ENCODE data around the gene OLFML2A.
A peak's percentile ranks its signal among the peaks of the same experiment; 100 is the strongest.

OLFML2A gene

GRCh38 chr9:124858330-124859046 is 81.6 kb downstream of the OLFML2A start:
- no CpG with 5 or more reads among the region's 9 CpGs for WGBS (ENCODE audit: extremely low coverage, insufficient coverage, insufficient read length)
- no peak overlapping the region for H2AFZ ChIP-seq (ENCODE audit: insufficient read depth, low read length, poor library complexity)
- H3K4me1 ChIP-seq (ENCODE audit: control insufficient read depth in 1 of 2, insufficient read depth in 2 of 2, low read length in 2 of 2): peaks cover 7 to 14% of the 10 kb centered on the region in 2 experiments
- H3K36me3 ChIP-seq (ENCODE audit: control insufficient read depth in 1 of 2, insufficient read depth in 2 of 2, low read length in 2 of 2): peaks cover 44 to 50% of the 10 kb centered on the region in 2 experiments
- H3K4me2 ChIP-seq (ENCODE audit: low read length): no peak overlapping the region
- H2BK120ac ChIP-seq (ENCODE audit: insufficient read depth, low read length, poor library complexity): no peak overlapping the region
- no peak overlapping the region for H3K4ac ChIP-seq (ENCODE audit: low read depth, low read length)
- peaks cover 11% of the 10 kb centered on the region for H3K79me1 ChIP-seq (ENCODE audit: low read length)
- H3K9ac ChIP-seq (ENCODE audit: low read length): no peak overlapping the region
- peaks cover 16% of the 10 kb centered on the region for H3K79me2 ChIP-seq (ENCODE audit: control insufficient read depth, insufficient read depth, low read length, poor library complexity)
- H4K91ac ChIP-seq (ENCODE audit: low read depth, low read length): no peak overlapping the region
- no peak for DNase-seq
- H3K4me3 ChIP-seq (ENCODE audit: low read depth, low read length): no peak overlapping the region
- H2BK12ac ChIP-seq (ENCODE audit: low read length): no peak overlapping the region
- no peak overlapping the region for H2AK5ac ChIP-seq (ENCODE audit: low read length)
- H3K23ac ChIP-seq (ENCODE audit: low read length): no peak overlapping the region
- no peak overlapping the region for H3K27ac ChIP-seq (ENCODE audit: low read depth, low read length)
- H4K12ac ChIP-seq (ENCODE audit: low read depth, low read length): no peak overlapping the region
- no peaks in the 10 kb centered on the region for H3K27me3 ChIP-seq (ENCODE audit: insufficient read depth, low read length)
- no peak overlapping the region for H3K18ac ChIP-seq (ENCODE audit: low read length)
- no peak overlapping the region for H2BK5ac ChIP-seq (ENCODE audit: low read depth, low read length, poor library complexity)
- no peak overlapping the region for H3K14ac ChIP-seq (ENCODE audit: low read length)
- no peak overlapping the region for H4K8ac ChIP-seq (ENCODE audit: low read depth, low read length)
- no peaks in the 10 kb centered on the region for H3K9me3 ChIP-seq (ENCODE audit: insufficient read depth, low read depth, low read length)

- no peaks in the 10 kb centered on the region for H3K9me3 ChIP-seq (ENCODE audit: insufficient read depth, low read depth, low read length)
- no peak overlapping the region for H3K4me3 ChIP-seq (ENCODE audit: low read depth, low read length)
Measured at GRCh38 chr9:124859803-124860581, 83.1 kb downstream of the OLFML2A start.

GRCh38 chr9:124860582-124861341 is 83.8 kb downstream of the OLFML2A start:
- Histone ChIP-seq H3K27me3 (ENCODE audit: insufficient read depth, low read length) (no peaks in the 10 kb centered on the region), H4K12ac (ENCODE audit: low read depth, low read length) (no peak overlapping the region), H3K4me2 (ENCODE audit: low read length) (peak overlapping the region; percentile 90), H2AFZ (ENCODE audit: insufficient read depth, low read length, poor library complexity) (no peak overlapping the region), H3K27ac (ENCODE audit: low read depth, low read length) (no peak overlapping the region), H3K4me1 (ENCODE audit: control insufficient read depth in 1 of 2, insufficient read depth in 2 of 2, low read length in 2 of 2) (peaks cover 7 to 14% of the 10 kb centered on the region in 2 experiments), H2AK5ac (ENCODE audit: low read length) (peak overlapping the region; percentile 90), H4K8ac (ENCODE audit: low read depth, low read length) (peak overlapping the region; percentile 91), H2BK12ac (ENCODE audit: low read length) (no peak overlapping the region), H3K9ac (ENCODE audit: low read length) (peak overlapping the region; percentile 100), H3K4me3 (ENCODE audit: low read depth, low read length) (peak overlapping the region; percentile 98), H2BK120ac (ENCODE audit: insufficient read depth, low read length, poor library complexity) (no peak overlapping the region), H3K79me1 (ENCODE audit: low read length) (peaks cover 11% of the 10 kb centered on the region), H3K9me3 (ENCODE audit: insufficient read depth, low read depth, low read length) (no peaks in the 10 kb centered on the region), H3K36me3 (ENCODE audit: control insufficient read depth in 1 of 2, insufficient read depth in 2 of 2, low read length in 2 of 2) (peaks cover 44 to 50% of the 10 kb centered on the region in 2 experiments), H3K14ac (ENCODE audit: low read length) (peak overlapping the region; percentile 94), H2BK5ac (ENCODE audit: low read depth, low read length, poor library complexity) (no peak overlapping the region), H3K4ac (ENCODE audit: low read depth, low read length) (peak overlapping the region; percentile 94), H3K79me2 (ENCODE audit: control insufficient read depth, insufficient read depth, low read length, poor library complexity) (peaks cover 16% of the 10 kb centered on the region), H4K91ac (ENCODE audit: low read depth, low read length) (peak overlapping the region; percentile 86), H3K23ac (ENCODE audit: low read length) (no peak overlapping the region), H3K18ac (ENCODE audit: low read length) (peak overlapping the region; percentile 87)
- no peak for DNase-seq
- WGBS (ENCODE audit: extremely low coverage, insufficient coverage, insufficient read length): no CpG with 5 or more reads among the region's 12 CpGs

More at GRCh38 chr9:124859803-124860581, 83.1 kb downstream of the OLFML2A start:
- no peak overlapping the region for H3K27ac ChIP-seq (ENCODE audit: low read depth, low read length)
- no peak for DNase-seq
- peak overlapping the region; percentile 90 for H3K4me2 ChIP-seq (ENCODE audit: low read length)
- H3K79me1 ChIP-seq (ENCODE audit: low read length): peaks cover 11% of the 10 kb centered on the region
- H2BK12ac ChIP-seq (ENCODE audit: low read length): no peak overlapping the region
- peak overlapping the region; percentile 94 for H3K4ac ChIP-seq (ENCODE audit: low read depth, low read length)
- no CpG with 5 or more reads among the region's 10 CpGs for WGBS (ENCODE audit: extremely low coverage, insufficient coverage, insufficient read length)
- H2AK5ac ChIP-seq (ENCODE audit: low read length): no peak overlapping the region
- no peak overlapping the region for H3K14ac ChIP-seq (ENCODE audit: low read length)
- H3K18ac ChIP-seq (ENCODE audit: low read length): no peak overlapping the region
- peaks cover 7 to 14% of the 10 kb centered on the region in 2 experiments for H3K4me1 ChIP-seq (ENCODE audit: control insufficient read depth in 1 of 2, insufficient read depth in 2 of 2, low read length in 2 of 2)
- H3K27me3 ChIP-seq (ENCODE audit: insufficient read depth, low read length): no peaks in the 10 kb centered on the region
- H3K23ac ChIP-seq (ENCODE audit: low read length): no peak overlapping the region
- H3K36me3 ChIP-seq (ENCODE audit: control insufficient read depth in 1 of 2, insufficient read depth in 2 of 2, low read length in 2 of 2): peaks cover 44 to 50% of the 10 kb centered on the region in 2 experiments
- peaks cover 16% of the 10 kb centered on the region for H3K79me2 ChIP-seq (ENCODE audit: control insufficient read depth, insufficient read depth, low read length, poor library complexity)
- H2AFZ ChIP-seq (ENCODE audit: insufficient read depth, low read length, poor library complexity): no peak overlapping the region
- no peak overlapping the region for H4K12ac ChIP-seq (ENCODE audit: low read depth, low read length)
- H2BK5ac ChIP-seq (ENCODE audit: low read depth, low read length, poor library complexity): no peak overlapping the region
- peak overlapping the region; percentile 100 for H3K9ac ChIP-seq (ENCODE audit: low read length)
- H2BK120ac ChIP-seq (ENCODE audit: insufficient read depth, low read length, poor library complexity): no peak overlapping the region
- no peak overlapping the region for H4K91ac ChIP-seq (ENCODE audit: low read depth, low read length)
- H4K8ac ChIP-seq (ENCODE audit: low read depth, low read length): no peak overlapping the region
